HCEC 1CT (cell line): ENCODE data around the gene VENTX.

ENCODE experiments used
- DNase-seq: peaks from one replicate; pipeline ENCODE4 v3.0.0-alpha.2; 2017

Gene VENTX

DNA sequence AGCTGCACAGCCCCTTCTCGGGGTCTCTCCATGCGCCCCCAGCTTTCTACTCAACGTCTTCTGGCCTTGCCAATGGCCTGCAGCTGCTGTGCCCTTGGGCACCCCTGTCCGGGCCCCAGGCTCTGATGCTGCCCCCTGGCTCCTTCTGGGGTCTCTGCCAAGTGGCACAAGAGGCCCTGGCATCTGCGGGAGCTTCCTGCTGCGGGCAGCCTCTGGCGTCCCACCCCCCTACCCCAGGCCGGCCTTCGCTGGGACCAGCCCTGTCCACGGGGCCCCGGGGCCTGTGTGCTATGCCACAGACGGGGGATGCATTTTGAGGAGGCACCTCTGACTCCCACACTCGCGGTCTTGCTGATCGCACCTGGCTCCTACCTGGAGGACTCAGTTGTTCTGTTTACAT, 2.3 kb downstream of the VENTX start:
- DNase-seq = no peak

GRCh38 chr10:133241501-133242205, 4.0 kb downstream of the VENTX start:
- no peak for DNase-seq

- no peak for DNase-seq
These were observed 5.1 kb downstream of the VENTX start for GRCh38 chr10:133242611-133243356.

DNA sequence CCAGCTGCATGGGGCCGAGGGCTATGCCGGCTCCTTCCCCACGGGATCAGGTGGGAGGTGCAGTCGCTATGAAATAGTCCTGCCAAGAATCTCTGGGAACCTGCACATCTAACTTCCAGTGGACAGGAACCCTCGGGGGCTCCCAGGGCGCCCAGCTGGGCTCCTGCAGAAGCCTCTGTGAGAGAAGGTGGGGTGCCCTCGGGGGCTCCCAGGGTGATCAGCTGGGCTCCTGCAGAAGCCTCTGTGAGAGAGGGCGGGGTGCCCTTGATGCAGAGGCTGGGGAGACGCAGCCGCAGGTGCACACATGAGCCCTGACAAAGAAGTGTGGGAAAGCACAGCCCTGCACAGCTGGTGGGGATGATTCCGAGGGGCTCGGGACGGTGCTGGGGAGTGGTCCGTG, 5.9 kb downstream of the VENTX start:
- no peak for DNase-seq

GRCh38 chr10:133245439-133246235, 8.0 kb downstream of the VENTX start:
- DNase-seq = no peak

- DNase-seq = no peak
These were observed 8.6 kb downstream of the VENTX start for GRCh38 chr10:133246236-133246626.

- DNase-seq = no peak
These were observed 10.2 kb downstream of the VENTX start for GRCh38 chr10:133247681-133248333.

DNA sequence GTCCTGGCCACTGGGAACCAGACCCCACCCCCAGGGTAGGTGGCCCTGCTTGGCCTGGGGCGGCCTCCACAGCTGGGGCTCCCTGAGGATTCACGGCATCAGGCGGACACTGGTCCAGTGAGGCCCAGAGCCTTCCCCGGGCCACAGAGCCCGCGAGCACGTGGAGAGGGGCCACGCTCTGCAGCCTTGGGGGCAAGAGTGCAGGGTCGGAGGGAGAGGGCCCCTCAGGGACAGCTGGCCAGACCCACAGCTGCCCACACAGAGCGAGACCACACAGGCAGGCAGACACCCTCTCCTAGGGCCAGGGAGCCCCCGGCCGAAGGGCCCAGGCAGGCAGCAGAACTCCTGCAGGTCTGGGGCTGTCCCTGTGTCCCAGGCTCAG, 10.7 kb downstream of the VENTX start:
- no peak for DNase-seq

- no peak for DNase-seq
These were observed 11.6 kb downstream of the VENTX start for GRCh38 chr10:133249094-133249780.

DNA sequence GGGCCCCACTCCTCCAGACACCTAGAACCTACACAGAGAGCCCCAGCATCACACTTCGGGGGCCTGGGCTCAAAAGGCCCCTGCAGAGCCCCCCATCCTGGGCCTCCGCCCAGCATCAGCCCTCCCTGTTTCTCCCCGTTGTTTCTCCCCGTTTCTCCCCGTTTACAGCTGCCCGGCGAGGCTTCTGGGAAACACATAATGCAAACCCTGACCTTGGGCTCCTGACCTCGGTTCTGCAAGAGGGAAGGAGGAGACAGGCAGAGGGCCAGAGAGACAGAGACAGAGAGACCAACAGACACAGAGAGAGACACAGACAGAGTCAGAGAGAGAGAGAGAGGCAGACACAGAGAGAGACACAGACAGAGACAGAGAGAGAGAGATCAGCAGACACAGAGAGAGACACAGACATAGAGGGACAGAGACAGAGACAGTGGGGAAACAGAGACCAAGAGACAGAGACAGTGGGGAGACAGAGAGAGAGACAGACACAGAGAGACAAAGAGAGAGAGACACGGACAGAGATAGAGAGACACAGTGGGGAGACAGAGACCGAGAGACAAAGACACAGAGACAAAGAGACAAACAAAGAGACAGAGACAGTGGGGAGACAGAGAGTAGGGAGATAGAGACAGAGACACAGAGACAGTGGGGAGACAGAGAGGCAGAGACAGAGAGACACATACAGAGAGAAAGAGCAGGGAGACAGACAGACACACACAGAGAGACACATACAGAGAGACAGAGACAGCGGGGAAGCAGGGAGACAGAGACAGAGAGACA, 12.5 kb downstream of the VENTX start:
- no peak for DNase-seq

- DNase-seq = no peak
These were observed 13.9 kb downstream of the VENTX start for GRCh38 chr10:133251388-133252222.

DNA sequence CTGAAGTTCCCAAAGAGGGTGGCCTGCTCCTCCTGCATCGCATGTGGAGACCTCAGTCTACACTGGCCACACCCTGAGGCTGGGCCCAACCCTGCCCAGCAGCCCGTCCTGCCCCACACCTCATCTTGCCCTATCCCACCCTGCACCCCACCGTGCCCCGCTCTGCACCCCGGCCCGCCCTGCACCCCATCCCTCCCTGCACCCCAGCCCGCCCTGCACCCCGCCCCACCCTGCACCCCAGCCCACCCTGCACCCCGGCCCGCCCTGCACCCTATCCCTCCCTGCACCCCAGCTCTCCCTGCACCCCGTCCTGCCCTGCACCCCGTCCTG, 14.5 kb downstream of the VENTX start:
- no peak for DNase-seq

GRCh38 chr10:133253361-133253955, 15.8 kb downstream of the VENTX start:
- DNase-seq = no peak

- DNase-seq = no peak
These were observed 16.9 kb downstream of the VENTX start for GRCh38 chr10:133254421-133255120.

GRCh38 chr10:133255323-133255722, 17.7 kb downstream of the VENTX start:
- DNase-seq = no peak

DNA sequence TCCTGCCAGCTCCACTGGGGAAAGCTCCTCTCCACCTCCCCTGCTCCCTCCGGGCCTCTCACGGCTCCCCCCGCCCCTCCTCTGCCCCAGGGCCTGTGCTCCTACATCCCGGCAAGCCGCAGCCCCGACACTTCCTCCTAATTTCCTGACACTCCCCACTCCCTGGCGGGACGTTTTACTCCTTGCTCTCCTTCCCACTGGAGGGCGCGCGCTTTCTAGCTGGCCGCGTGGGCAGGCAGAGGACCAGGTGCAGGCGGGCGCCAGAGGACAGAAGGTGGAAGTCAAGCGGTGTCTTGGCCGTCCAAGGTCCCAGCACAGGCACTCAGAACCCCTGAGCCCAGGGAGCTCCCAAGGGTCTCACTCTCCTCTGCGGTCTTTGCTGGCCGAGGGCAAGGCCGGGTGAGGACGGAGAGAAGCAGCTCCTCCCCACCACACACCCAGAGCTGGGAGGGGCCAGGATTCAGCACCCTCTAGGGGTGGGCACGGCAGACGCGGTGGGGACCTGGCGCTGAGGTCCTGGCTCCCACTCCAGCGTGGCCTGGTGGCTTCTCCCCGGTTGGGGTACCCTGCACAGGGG, 19.9 kb downstream of the VENTX start:
- peak; percentile 67 for DNase-seq

DNA sequence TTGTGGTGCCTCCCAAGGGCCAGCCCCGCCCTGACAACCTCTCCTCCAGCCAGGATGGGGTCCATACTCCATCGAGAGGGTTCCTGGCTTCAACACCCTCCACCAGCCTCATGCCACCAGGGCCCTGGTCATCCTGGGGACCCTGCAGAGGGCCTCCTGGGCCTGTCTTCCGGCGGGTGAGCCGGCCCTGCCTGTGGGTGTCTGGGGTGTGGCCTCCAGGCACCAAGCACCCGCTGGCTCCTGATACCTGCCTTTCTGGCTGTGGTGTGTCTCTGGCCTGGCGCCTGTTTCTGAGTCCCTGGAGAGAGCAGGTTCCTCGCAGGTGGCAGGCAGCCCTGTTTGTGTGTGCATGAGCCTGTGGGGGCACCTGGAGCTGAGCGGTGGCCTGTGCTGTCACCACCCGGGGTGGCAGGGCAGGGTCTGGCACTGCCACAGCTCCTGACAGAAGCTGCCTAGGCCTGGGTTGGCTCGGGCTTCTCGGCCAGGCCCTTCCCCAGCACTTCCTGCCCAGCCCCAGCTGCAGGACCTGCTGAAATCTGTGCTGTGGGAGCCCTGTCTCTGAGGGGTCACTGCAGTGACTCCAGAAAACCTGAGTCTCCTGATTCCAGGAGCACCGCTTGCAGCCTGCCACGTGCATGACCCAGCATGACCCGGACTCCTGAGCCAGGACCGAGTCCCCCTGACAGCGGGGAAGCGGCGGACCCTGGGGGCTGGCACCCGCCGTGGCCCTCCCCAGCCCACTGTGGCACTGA, 20.6 kb downstream of the VENTX start:
- DNase-seq = no peak

DNA sequence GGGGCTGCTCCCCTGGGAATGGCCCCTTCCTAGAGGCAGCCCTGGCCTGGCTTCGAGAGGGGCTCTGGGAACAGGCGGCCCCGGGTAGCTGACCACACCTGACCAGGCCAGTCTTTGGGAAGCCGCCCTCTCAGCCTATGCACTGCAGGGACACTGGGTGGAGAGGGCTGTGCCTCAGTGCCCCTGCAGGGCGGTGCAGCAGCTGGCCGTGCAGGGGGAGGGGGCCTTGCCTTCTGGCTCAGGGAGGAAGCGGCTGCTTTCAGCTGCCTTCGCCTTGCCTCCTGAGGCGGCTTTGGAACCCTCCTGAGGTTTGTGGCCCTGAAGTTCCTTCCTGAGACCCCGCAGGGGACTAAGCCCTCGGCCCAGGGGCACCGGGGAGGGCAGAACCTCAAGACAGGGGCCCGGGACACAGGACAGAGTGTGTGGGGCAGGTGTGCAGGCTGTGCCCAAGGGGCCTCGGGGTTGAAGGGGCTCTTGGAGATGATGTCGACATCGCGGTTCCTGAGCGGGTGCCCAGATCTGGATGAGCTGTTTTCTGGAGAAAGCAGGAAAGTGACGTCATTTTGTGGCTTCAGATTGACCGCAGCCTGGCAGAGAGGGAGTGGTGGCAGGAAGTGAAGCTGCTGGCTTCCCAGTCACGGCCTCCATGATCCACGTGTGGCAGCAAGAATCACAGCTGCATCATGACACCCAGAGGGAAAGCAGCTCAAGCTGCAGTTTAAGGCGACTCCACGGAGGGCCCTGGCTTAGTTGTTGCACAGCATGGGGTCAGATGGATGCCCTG, 21.4 kb downstream of the VENTX start:
- peak; percentile 99 for DNase-seq
